AG09319 (cell line): Measurements from ENCODE around the gene CTSD.
"Not testable (repeated sequence)": the region's sequence is repeated elsewhere in the genome, so short reads cannot be mapped to it uniquely, and the experiment has no call there.

Source experiments
- DNase-seq: peaks from one replicate; pipeline ENCODE4 v3.0.0-alpha.2; 2010; ENCODE audit warnings: low read depth; ENCODE audit errors: extremely low read depth
- CTCF ChIP-seq: IDR thresholded peaks from 2 replicates; pipeline ENCODE4 v1.5.1; 2011; ENCODE audit warnings: low read depth, mild to moderate bottlenecking, inconsistent platforms, low read length, moderate library complexity

CTSD gene

GRCh38 chr11:1771273-1771672, 7.5 kb upstream of the CTSD start:
- DNase-seq, result no peak
- no peak for TF ChIP-seq CTCF

GRCh38 chr11:1770528-1770927, 6.8 kb upstream of the CTSD start:
- no peak for TF ChIP-seq CTCF
- no peak for DNase-seq

- TF ChIP-seq CTCF, result no peak
- no peak for DNase-seq
Observed at GRCh38 chr11:1770061-1770460, 6.3 kb upstream of the CTSD start.

- not testable (repeated sequence) for DNase-seq
Observed at GRCh38 chr11:1769304-1769936, 5.7 kb upstream of the CTSD start.

GRCh38 chr11:1768141-1768469, 4.4 kb upstream of the CTSD start:
- no peak for DNase-seq
- TF ChIP-seq CTCF, result no peak

- DNase-seq, result no peak
- no peak for TF ChIP-seq CTCF
Observed at GRCh38 chr11:1767399-1768140, 3.8 kb upstream of the CTSD start.

- no peak for DNase-seq
- no peak for TF ChIP-seq CTCF
Observed at GRCh38 chr11:1766719-1767398, 3.1 kb upstream of the CTSD start.
